ENCODE measurements around the gene AGTR1.

DNA sequence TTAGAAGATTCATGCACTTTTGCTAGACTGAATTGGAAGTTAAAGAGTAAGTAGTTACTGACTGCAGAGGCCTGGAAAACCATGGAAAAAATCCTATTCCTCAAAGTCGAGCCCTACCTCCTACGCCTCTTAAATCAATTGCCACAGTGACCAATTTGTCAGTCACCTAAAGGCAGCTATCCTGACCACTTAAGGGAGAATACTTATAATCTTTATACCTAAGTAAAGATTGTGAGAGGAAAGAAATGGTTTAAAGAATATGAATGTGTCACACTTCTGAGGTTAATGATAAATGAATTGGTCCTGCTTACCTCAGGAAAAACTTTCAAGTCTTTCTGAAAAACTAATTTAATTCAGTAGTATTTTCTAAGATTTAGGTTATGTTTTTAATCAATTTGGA, 42.6 kb downstream of the AGTR1 start:
- no peak for TF ChIP-seq CTCF (IDR thresholded peaks at IDR 0.05 in 8 of 11, conservative IDR thresholded peaks at IDR 0.05 in 3 of 11)
- TF ChIP-seq POLR2A (IDR thresholded peaks at IDR 0.05), result no peak
